CD14-positive monocyte (primary cell): ENCODE results near the gene VSIG10L2. TPM values are rescaled to one million over a fixed set of nuclear protein-coding genes. Genes with fewer than 3 reads are reported as not detected.

ENCODE experiments used
- DNase-seq, 3 donors: peaks; one replicate each; pipeline ENCODE4 v3.0.0-alpha.2; 2011 to 2022
- H2AFZ ChIP-seq: 2 replicates; pipeline ENCODE4 v1.6.0; 2012; ENCODE audit warnings: mild to moderate bottlenecking, low read depth, low read length, inconsistent platforms; ENCODE audit not compliant: insufficient read depth, poor library complexity, severe bottlenecking
- H3K27ac ChIP-seq, 2 donors: 1 replicate in 1 of 2; 2 replicates in 1 of 2; pipeline ENCODE4 v1.5.1; 2012 to 2013; ENCODE audit warnings: low read length in 2 of 2, control low read depth in 1 of 2, inconsistent platforms in 1 of 2, low read depth in 1 of 2, mild to moderate bottlenecking in 1 of 2
- H3K27me3 ChIP-seq, 2 donors: one replicate each; pipeline versions ENCODE4 v1.6.0 to v1.6.1; 2011 to 2013; ENCODE audit warnings: low read length in 2 of 2; ENCODE audit not compliant: control insufficient read depth in 2 of 2, insufficient read depth in 2 of 2
- H3K36me3 ChIP-seq, 2 donors: replicated peaks in 1 of 2; 1 replicate in 1 of 2; 2 replicates in 1 of 2; pipeline versions ENCODE4 v1.5.1 to v1.6.1; 2012 to 2013; ENCODE audit warnings: low read length in 2 of 2, control low read depth in 1 of 2, inconsistent platforms in 1 of 2, mild to moderate bottlenecking in 1 of 2; ENCODE audit not compliant: insufficient read depth in 2 of 2, control insufficient read depth in 1 of 2
- H3K4me1 ChIP-seq, 2 donors: 1 replicate in 1 of 2; 2 replicates in 1 of 2; pipeline versions ENCODE4 v1.5.1 to v1.6.1; 2012 to 2013; ENCODE audit warnings: low read length in 2 of 2, control low read depth in 1 of 2, inconsistent platforms in 1 of 2, mild to moderate bottlenecking in 1 of 2, moderate library complexity in 1 of 2; ENCODE audit not compliant: insufficient read depth in 2 of 2, control insufficient read depth in 1 of 2
- H3K4me2 ChIP-seq: replicated peaks from 2 replicates; pipeline ENCODE3; 2012; ENCODE audit warnings: low read length, moderate library complexity, mild to moderate bottlenecking; ENCODE audit not compliant: poor library complexity, severe bottlenecking; ENCODE audit errors: extremely low read depth
- H3K4me3 ChIP-seq, 3 experiments: fragments of 200-600 bp in 1 of 3; sonication (generic) in 1 of 3; replicated peaks in 1 of 3; 1 replicate in 2 of 3; 2 replicates in 1 of 3; pipeline ENCODE4 v1.5.1; 2011 to 2013; ENCODE audit warnings: low read length in 3 of 3, mild to moderate bottlenecking in 3 of 3, control low read depth in 2 of 3, low read depth in 2 of 3, inconsistent platforms in 1 of 3, moderate library complexity in 1 of 3
- H3K79me2 ChIP-seq: 2 replicates; pipeline ENCODE4 v1.6.0; 2012; ENCODE audit warnings: mild to moderate bottlenecking, control low read depth, inconsistent platforms, low read length, moderate library complexity; ENCODE audit not compliant: insufficient read depth
- H3K9ac ChIP-seq: 2 replicates; pipeline ENCODE4 v1.6.0; 2017; ENCODE audit warnings: low read length, mild to moderate bottlenecking; ENCODE audit not compliant: insufficient read depth, poor library complexity, severe bottlenecking
- H3K9me3 ChIP-seq, 2 donors: replicated peaks in 1 of 2; 1 replicate in 1 of 2; 2 replicates in 1 of 2; pipeline versions ENCODE4 v1.5.1 to v1.6.1; 2012 to 2013; ENCODE audit warnings: low read length in 2 of 2, control low read depth in 1 of 2; ENCODE audit not compliant: control insufficient read depth in 1 of 2, insufficient read depth in 1 of 2
- H4K20me1 ChIP-seq: 2 replicates; pipeline ENCODE4 v1.6.0; 2012; ENCODE audit warnings: mild to moderate bottlenecking, low read length, control low read depth, moderate library complexity; ENCODE audit not compliant: insufficient read depth
- H3K27ac Mint-ChIP-seq, 7 donors: one replicate each; pipeline ENCODE4 v1.8.0; 2020; ENCODE audit warnings: mild to moderate bottlenecking in 7 of 7, mixed read lengths in 7 of 7, moderate library complexity in 6 of 7, inconsistent platforms in 2 of 7
- H3K27me3 Mint-ChIP-seq, 3 donors: one replicate each; pipeline ENCODE4 v1.8.0; 2021 to 2022; ENCODE audit warnings: low read depth in 3 of 3, mild to moderate bottlenecking in 3 of 3, mixed read lengths in 3 of 3, moderate library complexity in 3 of 3, inconsistent platforms in 1 of 3
- H3K36me3 Mint-ChIP-seq, 2 donors: one replicate each; pipeline ENCODE4 v1.8.0; 2020; ENCODE audit warnings: mixed read lengths in 2 of 2, inconsistent platforms in 1 of 2, mild to moderate bottlenecking in 1 of 2
- H3K4me1 Mint-ChIP-seq: one replicate; pipeline ENCODE4 v1.8.0; 2020; ENCODE audit warnings: mild to moderate bottlenecking, mixed read lengths
- H3K4me3 Mint-ChIP-seq, 2 donors: one replicate each; pipeline ENCODE4 v1.8.0; 2020; ENCODE audit warnings: mild to moderate bottlenecking in 2 of 2, mixed read lengths in 2 of 2, moderate library complexity in 1 of 2
- H3K9me3 Mint-ChIP-seq, 7 donors: one replicate each; pipeline ENCODE4 v1.8.0; 2020 to 2022; ENCODE audit warnings: mixed read lengths in 7 of 7, mild to moderate bottlenecking in 6 of 7, moderate library complexity in 6 of 7, inconsistent platforms in 2 of 7
- CTCF ChIP-seq: fragments of 200-600 bp; IDR thresholded peaks from one replicate; pipeline ENCODE4 v1.8.0; 2022; ENCODE audit warnings: antibody characterized with exemption, mild to moderate bottlenecking
- WGBS: methylation state at CpG from one replicate; pipeline ENCODE4 v1.1.5; 2013; ENCODE audit warnings: missing lambda C conversion rate; ENCODE audit not compliant: insufficient coverage; 5-methylcytosine and 5-hydroxymethylcytosine counted together
- intact Hi-C, 2 donors: fragments of 100-400 bp; cut with micrococcal nuclease; formaldehyde crosslinking; loops; one replicate each; pipeline versions ENCODE4 v1.15.0 to v1.15.1; 2023
- polyA plus RNA-seq, 3 donors: library from polyadenylated mRNA; depleted of rRNA in 1 of 3; unstranded in 2 of 3; stranded (reverse) in 1 of 3; fragments of 300-500 nt in 2 of 3; fragments of >200 nt in 1 of 3; fragmentation: Illumina TruSeq in 2 of 3; gene quantifications; 1 replicate in 2 of 3; 2 replicates in 1 of 3; pipeline ENCODE4 v1.2.3, GENCODE V29; 2012 to 2021

Gene VSIG10L2
- polyA plus RNA-seq, 3 donors: not detected

DNA sequence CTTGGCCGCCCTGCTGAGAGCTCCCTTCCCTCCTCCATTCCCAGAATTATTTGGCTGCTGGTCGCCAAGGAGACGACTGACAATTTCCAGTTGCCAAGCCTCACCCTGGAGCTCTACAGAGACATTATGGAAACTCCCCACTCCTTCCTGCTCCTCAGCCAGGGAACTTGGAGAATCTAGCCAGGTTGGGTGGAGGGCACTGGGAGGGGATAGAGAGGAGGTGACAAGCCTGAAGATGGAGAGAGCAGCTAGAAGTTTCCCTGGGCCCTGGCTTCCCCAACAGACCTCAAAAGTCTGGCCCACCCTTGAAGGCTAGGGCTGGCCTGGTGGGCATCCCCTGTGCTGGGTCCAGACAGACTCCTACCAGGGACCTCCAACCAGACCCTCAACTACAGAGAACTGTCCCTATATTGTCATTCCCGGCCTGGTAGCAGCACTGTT, 6.7 kb upstream of the VSIG10L2 start:
- no peaks in the 10 kb centered on the region for H3K79me2 ChIP-seq
- H4K20me1 ChIP-seq: no peaks in the 10 kb centered on the region
- H3K27ac ChIP-seq: no peak overlapping the region
- peaks cover 4% of the 10 kb centered on the region for H3K4me1 Mint-ChIP-seq
- no peaks in the 10 kb centered on the region for H3K9me3 ChIP-seq
- intact Hi-C loops: no loop called here
- DNase-seq: no peak
- H3K4me3 Mint-ChIP-seq: no peak overlapping the region
- no peaks in the 10 kb centered on the region for H3K27me3 ChIP-seq
- WGBS: no CpG with 5 or more reads among the region's 4 CpGs
- H3K9ac ChIP-seq: no peak overlapping the region
- no peak for TF ChIP-seq CTCF
- no peak overlapping the region for H3K4me3 ChIP-seq
- peaks cover 0 to 8% (median 2%) of the 10 kb centered on the region in 3 donors for H3K27me3 Mint-ChIP-seq
- H3K4me2 ChIP-seq: no peak overlapping the region
- H3K4me1 ChIP-seq: no peaks in the 10 kb centered on the region
- no peaks in the 10 kb centered on the region for H3K36me3 ChIP-seq
- peaks cover 0 to 7% (median 0%) of the 10 kb centered on the region in 7 donors for H3K9me3 Mint-ChIP-seq
- H2AFZ ChIP-seq: no peak overlapping the region
- no peak overlapping the region for H3K27ac Mint-ChIP-seq
- no peaks in the 10 kb centered on the region for H3K36me3 Mint-ChIP-seq

- no peak for DNase-seq
- Histone ChIP-seq H2AFZ (no peak overlapping the region), H3K4me1 (no peaks in the 10 kb centered on the region), H3K36me3 (no peaks in the 10 kb centered on the region), H3K79me2 (no peaks in the 10 kb centered on the region), H3K9ac (no peak overlapping the region), H4K20me1 (no peaks in the 10 kb centered on the region), H3K4me3 (no peak overlapping the region), H3K27me3 (no peaks in the 10 kb centered on the region), H3K27ac (no peak overlapping the region), H3K4me2 (no peak overlapping the region), H3K9me3 (no peaks in the 10 kb centered on the region)
- 100% methylated on average over 1 of the region's 4 CpGs for WGBS
- Mint-ChIP-seq H3K27me3 (peaks cover 0 to 8% (median 2%) of the 10 kb centered on the region in 3 donors), H3K4me1 (peaks cover 4% of the 10 kb centered on the region), H3K9me3 (peaks cover 0 to 7% (median 0%) of the 10 kb centered on the region in 7 donors), H3K27ac (no peak overlapping the region), H3K4me3 (no peak overlapping the region), H3K36me3 (no peaks in the 10 kb centered on the region)
- no peak for TF ChIP-seq CTCF
- intact Hi-C loops: no loop called here
These were observed 5.7 kb upstream of the VSIG10L2 start for GRCh38 chr11:125940145-125940544.
